GM19238 (cell line): Measurements from ENCODE around the gene C2.
"Not testable (repeated sequence)": the region's sequence is repeated elsewhere in the genome, so short reads cannot be mapped to it uniquely, and the experiment has no call there.

Source experiments
- DNase-seq: peaks from one replicate; pipeline ENCODE4 v3.0.0; 2011; ENCODE audit warnings: low spot score; ENCODE audit not compliant: insufficient read length

The C2 gene

DNA sequence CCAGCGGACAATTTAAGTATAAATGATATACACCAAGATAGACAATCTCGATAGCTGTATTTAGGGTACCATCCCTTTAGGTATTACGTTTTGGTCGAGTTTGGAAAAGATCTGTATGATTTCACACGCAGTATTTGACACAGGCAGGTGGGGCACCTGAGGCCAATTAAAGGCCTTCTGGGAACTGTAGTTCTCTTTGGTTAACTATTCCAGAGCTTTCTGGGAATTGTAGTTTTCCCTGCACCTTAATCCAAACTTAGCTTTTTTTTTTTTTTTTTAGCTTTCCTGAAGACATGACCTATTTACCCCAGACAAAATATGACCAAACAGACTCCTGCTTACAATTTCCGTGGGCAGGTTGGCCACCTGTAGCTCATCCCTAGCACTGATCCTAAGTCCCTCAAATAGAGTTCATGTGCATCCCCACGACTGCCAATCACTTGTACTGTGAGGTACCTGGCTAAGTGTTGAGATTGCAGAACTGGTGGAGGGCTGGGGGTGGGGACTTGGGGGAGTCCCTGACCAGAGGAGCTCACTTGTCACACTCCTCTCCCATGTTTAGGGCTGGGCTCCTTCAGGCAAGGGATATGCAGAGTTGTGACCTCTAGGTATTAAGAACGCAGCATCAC is 29.0 kb upstream of the C2 start:
- DNase-seq, result peak; percentile 61

DNA sequence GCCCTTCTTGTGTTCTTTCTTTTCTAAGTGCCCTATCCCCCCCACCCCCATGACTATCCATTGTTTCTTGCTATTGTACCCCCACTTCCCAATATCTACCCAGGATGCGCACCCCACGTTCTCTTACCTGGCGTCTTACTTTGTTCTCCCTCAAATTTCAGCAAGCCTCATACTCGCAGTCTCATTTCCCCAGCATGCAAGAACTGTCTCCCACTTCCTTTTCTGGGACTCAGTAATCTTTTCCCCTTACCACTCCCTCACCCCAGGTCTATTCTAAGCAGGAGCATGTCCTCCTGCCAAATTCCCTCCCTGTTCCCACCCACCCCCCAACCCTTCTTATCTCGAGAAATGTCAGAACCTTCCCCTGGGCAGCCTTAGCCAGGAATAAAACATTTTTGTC is 28.3 kb upstream of the C2 start:
- no peak for DNase-seq

GRCh38 chr6:31899882-31900722 is 27.4 kb upstream of the C2 start:
- no peak for DNase-seq

DNA sequence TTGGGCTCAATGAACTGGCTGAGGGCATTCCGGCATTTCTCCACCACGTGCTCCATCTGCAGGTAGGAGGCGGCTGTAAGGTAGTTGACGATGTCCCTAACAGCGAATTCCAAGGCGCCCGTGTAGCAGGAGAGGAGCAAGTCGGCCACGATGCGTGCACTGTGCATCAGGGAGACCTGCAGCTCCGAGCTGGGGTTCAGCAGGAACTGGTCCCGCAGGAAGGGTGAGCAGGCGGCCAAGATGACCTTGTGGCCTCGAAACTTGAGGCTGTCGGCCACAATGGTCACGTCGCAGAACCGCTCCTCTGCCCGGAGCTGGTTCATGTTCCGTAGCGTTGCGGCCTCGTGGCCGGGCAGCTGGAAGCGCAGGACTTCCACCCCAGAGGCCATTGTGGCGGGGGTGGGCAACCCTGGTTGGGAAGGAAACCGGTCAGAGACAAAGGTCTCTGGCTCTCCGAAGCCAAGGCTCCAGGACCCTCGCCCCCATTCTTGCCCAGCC is 26.6 kb upstream of the C2 start:
- DNase-seq, result no peak

DNA sequence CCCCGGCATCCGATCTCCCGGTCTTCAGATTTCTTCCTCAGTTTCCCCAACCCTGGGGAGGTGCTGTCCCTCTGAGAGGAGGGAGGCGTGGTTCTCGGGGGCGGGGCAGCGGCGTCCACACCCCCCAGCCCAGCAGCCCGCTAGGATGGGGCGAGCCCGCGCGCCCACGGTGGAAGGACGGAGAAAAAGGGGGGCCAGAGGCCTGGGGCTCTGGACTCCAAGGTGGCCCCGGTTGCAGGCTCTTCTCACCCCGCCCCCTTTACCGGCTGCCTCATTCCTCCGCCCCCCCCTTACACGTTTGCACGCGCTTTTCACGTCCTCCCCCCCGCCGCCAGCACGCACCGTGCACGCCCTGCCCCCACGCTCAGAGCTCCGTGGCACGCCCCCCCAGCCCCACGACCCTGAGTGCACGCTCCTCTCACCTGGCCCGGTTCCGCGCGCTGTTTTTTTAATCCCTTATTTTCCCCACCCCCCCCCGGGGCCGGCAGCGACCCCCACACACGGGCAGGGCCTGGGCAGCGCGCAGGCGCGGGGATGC is 26.0 kb upstream of the C2 start:
- DNase-seq, result peak; percentile 65

- peak; percentile 88 for DNase-seq
These were observed 25.4 kb upstream of the C2 start, which contains the start of gene ZBTB12 for GRCh38 chr6:31901953-31902643. Gene ZBTB12, minus strand, starts transcription at chr6:31902086. Its CDS starts 781 bp downstream, at chr6:31901305.

GRCh38 chr6:31903957-31904356 is 23.6 kb upstream of the C2 start:
- DNase-seq, result no peak

- DNase-seq, result no peak
These were observed 22.5 kb upstream of the C2 start for GRCh38 chr6:31905041-31905440.

GRCh38 chr6:31906122-31906521 is 21.4 kb upstream of the C2 start:
- no peak for DNase-seq

DNA sequence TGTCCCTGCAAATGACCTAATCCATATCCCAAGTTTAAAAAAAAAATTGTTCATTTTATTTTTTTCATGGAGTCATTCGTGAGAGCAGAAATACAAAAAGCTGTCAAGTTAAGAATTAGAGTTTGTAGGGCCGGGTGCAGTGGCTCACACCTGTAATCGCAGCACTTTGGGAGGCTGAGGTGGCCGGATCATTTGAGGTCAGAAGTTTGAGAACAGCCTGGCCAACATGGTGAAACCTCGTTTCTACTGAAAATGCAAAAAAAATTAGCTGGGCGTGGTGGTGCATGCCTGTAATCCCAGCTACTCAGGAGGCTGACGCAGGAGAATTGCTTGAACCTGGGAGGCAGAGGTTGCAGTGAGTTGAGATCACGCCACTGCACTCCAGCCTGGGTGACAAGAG is 20.8 kb upstream of the C2 start:
- not testable (repeated sequence) for DNase-seq

DNA sequence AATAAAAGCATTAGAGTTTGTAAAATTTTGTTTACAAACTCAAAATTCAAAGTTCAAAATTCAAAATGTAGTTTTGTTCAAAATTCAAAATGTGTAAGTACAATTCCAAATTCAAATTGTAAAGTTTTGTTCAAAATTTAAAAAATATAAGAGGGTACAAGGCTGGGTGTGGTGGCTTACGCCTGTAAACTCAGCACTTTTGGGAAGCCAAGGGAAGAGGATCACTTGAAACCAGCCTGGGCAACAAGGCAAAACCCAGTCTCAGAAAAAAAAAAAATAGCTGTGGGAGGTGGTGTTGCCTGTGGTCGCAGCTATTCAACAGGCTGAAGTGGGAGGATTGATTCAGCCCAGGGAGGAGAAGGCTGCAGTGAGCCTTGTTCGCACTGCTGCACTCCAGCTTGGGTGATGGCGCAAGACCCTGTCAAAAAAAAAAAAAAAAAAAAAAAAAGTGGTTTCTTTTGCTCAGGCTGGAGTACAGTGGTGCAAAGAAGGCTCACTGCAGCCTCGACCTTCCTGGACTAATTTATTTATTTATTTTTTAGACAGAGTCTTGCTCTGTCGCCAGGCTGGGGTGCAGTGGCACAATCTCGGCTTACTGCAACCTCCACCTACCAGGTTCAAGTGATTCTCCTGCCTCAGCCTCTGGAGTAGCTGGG is 20.2 kb upstream of the C2 start:
- no peak for DNase-seq

DNA sequence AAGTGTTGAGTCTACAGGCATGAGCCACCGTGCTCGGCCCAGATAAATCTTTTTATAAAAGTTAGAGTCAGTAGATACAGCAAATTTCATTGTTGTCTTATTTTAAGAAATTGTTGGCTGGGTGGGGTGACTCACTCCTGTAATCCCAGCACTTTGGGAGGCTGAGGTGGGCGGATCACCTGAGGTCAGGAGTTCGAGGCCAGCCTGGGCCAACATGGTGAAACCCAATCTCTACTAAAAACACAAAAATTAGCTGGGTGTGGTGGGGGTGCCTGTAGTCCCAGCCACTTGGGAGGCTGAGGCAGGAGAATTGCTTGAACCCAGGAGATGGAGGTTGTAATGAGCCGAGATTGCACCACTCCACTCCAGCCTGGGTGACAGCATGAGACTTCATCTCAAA is 19.3 kb upstream of the C2 start:
- DNase-seq, result not testable (repeated sequence)

DNA sequence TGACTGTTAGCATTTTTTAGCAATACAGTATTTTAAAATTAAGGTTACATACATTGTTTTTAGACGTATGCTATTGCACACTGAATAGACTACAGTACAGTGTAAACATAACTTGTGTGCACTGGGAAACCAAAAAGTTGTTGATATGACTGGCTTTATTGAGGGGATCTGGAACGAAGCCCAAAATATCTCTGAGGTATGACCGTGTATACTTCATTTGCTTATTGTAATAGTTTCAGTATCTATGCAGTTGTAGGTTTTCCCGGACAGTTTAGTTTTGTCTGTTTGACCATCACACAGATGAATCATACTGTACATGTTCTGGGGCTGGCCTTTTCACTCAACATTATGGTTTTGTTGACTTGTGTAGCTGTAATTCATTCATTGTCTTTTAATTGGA is 18.7 kb upstream of the C2 start:
- DNase-seq, result peak; percentile 37

- DNase-seq, result not testable (repeated sequence)
These were observed 18.2 kb upstream of the C2 start for GRCh38 chr6:31909298-31909697.

DNA sequence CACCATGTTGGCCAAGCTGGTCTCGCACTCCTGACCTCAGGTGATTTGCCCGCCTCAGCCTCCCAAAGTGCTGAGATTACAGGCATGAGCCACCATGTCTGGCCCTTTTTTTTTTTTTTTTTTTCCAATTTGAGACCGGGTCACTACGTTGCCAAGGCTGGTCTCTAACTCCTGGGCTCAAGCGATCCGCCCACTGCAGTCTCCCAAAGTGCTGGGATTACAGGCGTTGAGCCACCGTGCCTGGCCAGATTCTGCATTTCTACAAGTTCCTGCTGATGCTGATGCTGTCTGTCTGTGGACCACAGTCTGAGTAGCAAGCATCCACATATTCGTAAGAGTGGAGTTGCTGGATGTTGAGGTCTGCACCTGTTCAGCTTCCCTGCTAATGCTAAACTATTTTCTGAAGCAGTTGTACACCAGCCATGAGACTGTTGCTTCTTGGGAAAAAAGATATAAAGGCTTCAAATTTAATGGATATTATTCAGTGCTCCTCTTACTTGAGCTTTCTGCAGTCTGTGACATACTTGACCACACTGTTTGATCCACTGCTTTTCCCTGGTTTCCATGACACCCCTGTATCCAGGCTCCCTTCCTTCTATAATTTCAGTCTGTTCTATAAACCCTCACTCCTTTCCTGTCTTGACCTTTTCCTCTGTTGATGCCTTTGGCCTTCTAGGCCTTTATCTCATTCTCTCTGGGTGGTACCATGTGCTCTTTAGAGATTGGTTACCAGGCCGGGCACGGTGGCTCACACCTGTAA is 15.5 kb upstream of the C2 start:
- no peak for DNase-seq

- no peak for DNase-seq
These were observed 12.2 kb upstream of the C2 start for GRCh38 chr6:31915351-31915750.

GRCh38 chr6:31915756-31916155 is 11.8 kb upstream of the C2 start:
- no peak for DNase-seq

- no peak for DNase-seq
These were observed 9.3 kb upstream of the C2 start for GRCh38 chr6:31918069-31918720.

DNA sequence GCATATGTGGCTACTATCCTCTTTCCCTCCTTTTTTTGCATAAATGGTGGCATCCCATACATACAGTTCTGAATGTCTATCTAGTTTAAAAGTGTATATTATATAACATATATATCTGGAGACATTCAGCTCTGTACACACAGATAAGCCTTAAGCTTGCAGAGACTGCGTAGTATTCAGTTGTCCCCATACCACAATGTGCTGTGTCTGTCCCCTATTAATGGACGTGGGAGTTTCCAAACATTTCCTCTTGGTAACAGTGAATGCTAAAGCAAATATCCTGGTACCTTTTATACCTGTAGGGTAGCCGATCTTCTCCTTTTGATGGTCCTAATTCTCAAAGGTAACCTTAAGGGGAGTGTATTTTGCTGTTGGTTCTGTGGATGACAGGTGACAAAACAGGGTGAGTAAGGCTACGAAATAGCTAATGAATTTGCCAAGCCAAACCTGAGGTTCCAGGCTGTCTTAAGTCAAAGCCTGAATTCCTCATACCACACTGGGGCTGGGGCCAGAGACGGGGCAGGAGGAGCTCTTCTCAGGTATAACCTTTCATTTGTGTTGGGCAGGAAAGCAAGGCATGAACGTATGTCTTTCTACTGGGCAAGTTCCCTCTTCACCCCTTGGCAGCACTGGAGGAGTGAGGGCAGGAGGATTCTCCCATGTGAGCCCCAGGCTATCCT is 7.8 kb upstream of the C2 start:
- no peak for DNase-seq
